PC-3 (cell line): Measurements from ENCODE around the gene PSMA7. TPM values are rescaled to one million over a fixed set of nuclear protein-coding genes. Genes with fewer than 3 reads are reported as not detected.

Source experiments
- ATAC-seq: fragments of 200-7000 bp; cut with Tn5 transposase; 2 replicates; pipeline ENCODE4 v1.9.1; 2020; ENCODE audit warnings: mild to moderate bottlenecking, moderate library complexity
- BruUV-seq: library from RNA; stranded (reverse); fragments of 400-500 nt; replicated peaks from 2 replicates; lab custom pipeline; 2021; lab: Mats Ljungman, UMichigan
- CTCF ChIA-PET: fragments of 300-600 bp; sonication (Branson Sonifier 250); formaldehyde crosslinking; loops from one replicate; lab custom pipeline; 2022; ENCODE audit warnings: antibody characterized with exemption; lab: Charles Lee
- POLR2A ChIA-PET: fragments of 300-600 bp; sonication (Branson Sonifier 250); formaldehyde crosslinking; loops from one replicate; lab custom pipeline; 2022; ENCODE audit warnings: antibody characterized with exemption; ENCODE audit not compliant: unreplicated experiment; lab: Charles Lee
- DNase-seq: peaks from one replicate; pipeline ENCODE4 v3.0.0-alpha.2; 2015
- H2AFZ ChIP-seq: fragments of 300-600 bp; sonication (generic); 2 replicates; pipeline ENCODE4 v1.6.0; 2016; ENCODE audit warnings: antibody characterized with exemption, low read length
- H3F3A ChIP-seq: fragments of 300-600 bp; sonication (generic); one replicate; pipeline ENCODE4 v1.6.0; 2017; ENCODE audit warnings: antibody characterized with exemption, low read length, control low read depth, mild to moderate bottlenecking; ENCODE audit not compliant: unreplicated experiment
- H3K27ac ChIP-seq: fragments of 300-600 bp; sonication (generic); 2 replicates; pipeline ENCODE4 v1.5.1; 2016; ENCODE audit warnings: mild to moderate bottlenecking, low read length
- H3K27me3 ChIP-seq: fragments of 300-600 bp; sonication (generic); 2 replicates; pipeline ENCODE4 v1.6.1; 2016; ENCODE audit warnings: low read length, mixed read lengths
- H3K36me3 ChIP-seq: fragments of 300-600 bp; sonication (generic); 2 replicates; pipeline ENCODE4 v1.6.1; 2016; ENCODE audit warnings: low read depth, mixed run types, low read length, mixed read lengths
- H3K4me1 ChIP-seq: fragments of 300-600 bp; sonication (generic); 2 replicates; pipeline ENCODE4 v1.5.1; 2016; ENCODE audit warnings: low read length; ENCODE audit not compliant: insufficient read depth
- H3K4me2 ChIP-seq: fragments of 300-600 bp; sonication (generic); 2 replicates; pipeline ENCODE4 v1.6.0; 2016; ENCODE audit warnings: low read length
- H3K4me3 ChIP-seq: fragments of 300-600 bp; sonication (generic); 2 replicates; pipeline ENCODE4 v1.5.1; 2016; ENCODE audit warnings: mild to moderate bottlenecking, low read length, mixed read lengths
- H3K79me2 ChIP-seq: fragments of 300-600 bp; sonication (generic); 2 replicates; pipeline ENCODE4 v1.6.1; 2017; ENCODE audit warnings: low read length, mixed read lengths
- H3K9ac ChIP-seq: fragments of 300-600 bp; sonication (generic); 2 replicates; pipeline ENCODE4 v1.6.0; 2016; ENCODE audit warnings: mild to moderate bottlenecking, low read length
- H3K9me2 ChIP-seq: fragments of 300-600 bp; sonication (generic); replicated peaks from 2 replicates; pipeline ENCODE4 v1.6.1; 2016; ENCODE audit warnings: mixed run types, low read length, mixed read lengths
- H3K9me3 ChIP-seq: fragments of 300-600 bp; sonication (generic); 2 replicates; pipeline ENCODE4 v1.6.1; 2016; ENCODE audit warnings: low read length, mixed read lengths
- H4K20me1 ChIP-seq: fragments of 300-600 bp; sonication (generic); 2 replicates; pipeline ENCODE4 v1.6.1; 2016; ENCODE audit warnings: low read length, mixed read lengths
- CTCF ChIP-seq: fragments of 300-600 bp; sonication (generic); conservative IDR thresholded peaks from 2 replicates; pipeline ENCODE4 v1.5.1; 2017; ENCODE audit warnings: antibody characterized with exemption, low read depth, mild to moderate bottlenecking, low read length
- EZH2 ChIP-seq: fragments of 300-600 bp; sonication (generic); IDR thresholded peaks from one replicate; pipeline ENCODE4 v1.6.1; 2017; ENCODE audit warnings: antibody characterized with exemption, mild to moderate bottlenecking, low read length; ENCODE audit not compliant: unreplicated experiment
- EZH2phosphoT487 ChIP-seq: fragments of 300-600 bp; sonication (generic); IDR thresholded peaks from 2 replicates; pipeline ENCODE4 v1.6.1; 2018; ENCODE audit warnings: mild to moderate bottlenecking, antibody characterized with exemption, low read length, borderline replicate concordance
- intact Hi-C: fragments of 100-400 bp; cut with micrococcal nuclease; formaldehyde crosslinking; loops from 2 replicates; pipeline ENCODE4 v1.9.0; 2023
- total RNA-seq: library from RNA; depleted of rRNA; stranded (reverse); fragments of >200 nt; gene quantifications from 2 replicates; pipeline ENCODE4 v1.2.3, GENCODE V29; 2014

PSMA7 gene
- total RNA-seq, 1 experiment from 2014 or later, result 751 TPM

DNA sequence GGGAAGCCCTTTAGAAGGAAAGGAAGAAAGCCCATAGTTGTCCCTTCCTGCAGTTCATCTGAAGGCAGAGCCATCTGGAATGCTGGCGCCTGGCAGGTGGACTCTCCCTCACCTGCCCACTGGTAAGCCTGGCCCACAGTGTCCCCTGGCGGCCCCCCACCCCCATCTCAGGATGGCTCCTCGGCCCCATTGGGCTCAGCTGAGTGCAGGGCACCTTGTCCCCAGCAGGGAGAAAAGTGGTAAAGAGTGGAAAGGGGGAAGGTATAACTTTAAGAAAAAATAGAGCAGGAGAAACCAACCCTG is 13.0 kb upstream of the PSMA7 start:
- Histone ChIP-seq H4K20me1 (peaks cover 30% of the 10 kb centered on the region), H2AFZ (no peak overlapping the region), H3K9me3 (no peaks in the 10 kb centered on the region), H3K9ac (no peak overlapping the region), H3K27ac (no peak overlapping the region), H3F3A (no peaks in the 10 kb centered on the region), H3K4me2 (no peak overlapping the region), H3K27me3 (no peaks in the 10 kb centered on the region), H3K9me2 (no peaks in the 10 kb centered on the region), H3K36me3 (peaks cover 15% of the 10 kb centered on the region), H3K79me2 (peaks cover 78% of the 10 kb centered on the region), H3K4me1 (peaks cover 31% of the 10 kb centered on the region), H3K4me3 (no peak overlapping the region)
- ChIA-PET POLR2A (no interaction called here), CTCF (no interaction called here)
- intact Hi-C loops, result no loop called here
- TF ChIP-seq CTCF, result no peak
- no peak for TF ChIP-seq EZH2
- no peak for TF ChIP-seq EZH2phosphoT487
- ATAC-seq (no peak), DNase-seq (no peak)
- BruUV-seq, result no TSS peak

- intact Hi-C loops, result no loop called here
- H3K27me3 ChIP-seq, result no peaks in the 10 kb centered on the region
- H3K79me2 ChIP-seq, result peaks cover 84% of the 10 kb centered on the region
- POLR2A ChIA-PET, result no interaction called here
- ATAC-seq (peak; percentile 83), DNase-seq (peak; percentile 98)
- no peaks in the 10 kb centered on the region for H3K9me3 ChIP-seq
- no peak overlapping the region for H3K4me3 ChIP-seq
- no peak overlapping the region for H3K9ac ChIP-seq
- H4K20me1 ChIP-seq, result peaks cover 30% of the 10 kb centered on the region
- BruUV-seq, result no TSS peak
- H3K4me2 ChIP-seq, result peak overlapping the region; percentile 40
- CTCF ChIA-PET, result interaction anchor here (0.7 kb wide), 1 partner anchor 34 kb away, joined by 4 read pairs; no protein-coding TSS in a partner anchor
- H3K36me3 ChIP-seq, result peaks cover 15% of the 10 kb centered on the region
- TF ChIP-seq CTCF (no peak; the same call in 1 of the 2 replicates), EZH2phosphoT487 (no peak), EZH2 (no peak)
- no peaks in the 10 kb centered on the region for H3F3A ChIP-seq
- H3K4me1 ChIP-seq, result peaks cover 27% of the 10 kb centered on the region
- H3K27ac ChIP-seq, result peak overlapping the region; percentile 16; the same call in 1 of the 2 replicates
- no peaks in the 10 kb centered on the region for H3K9me2 ChIP-seq
- no peak overlapping the region for H2AFZ ChIP-seq
Measured at GRCh38 chr20:62155428-62156253, 12.4 kb upstream of the PSMA7 start.

DNA sequence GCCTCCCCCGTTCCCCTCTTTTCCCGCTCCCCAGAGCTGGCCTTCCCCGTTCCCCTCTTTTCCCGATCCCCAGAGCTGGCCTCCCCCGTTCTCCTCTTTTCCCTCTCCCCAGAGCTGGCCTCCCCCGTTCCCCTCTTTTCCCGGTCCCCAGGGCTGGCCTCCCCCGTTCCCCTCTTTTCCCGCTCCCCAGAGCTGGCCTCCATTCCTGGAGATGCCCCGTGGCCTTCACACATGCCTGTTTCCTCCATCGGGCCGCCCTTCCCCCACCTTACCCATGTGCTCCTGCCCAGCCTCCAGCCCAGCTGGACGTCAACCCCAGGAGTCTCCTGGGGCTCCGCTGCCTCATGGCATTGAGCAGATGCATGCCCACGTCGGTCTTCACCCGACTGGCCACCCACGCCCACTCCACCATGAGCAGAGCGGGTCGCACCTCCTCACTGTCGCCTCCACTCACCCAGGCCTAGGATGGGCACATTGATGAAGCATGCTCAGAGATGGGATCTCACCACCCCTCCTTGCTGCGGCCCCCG is 8.7 kb upstream of the PSMA7 start:
- Histone ChIP-seq H3K36me3 (peaks cover 15% of the 10 kb centered on the region), H3K27ac (no peak overlapping the region), H3K4me3 (no peak overlapping the region), H3K4me1 (peaks cover 18% of the 10 kb centered on the region), H3K27me3 (no peaks in the 10 kb centered on the region), H3K4me2 (no peak overlapping the region), H3F3A (no peaks in the 10 kb centered on the region), H4K20me1 (peaks cover 53% of the 10 kb centered on the region), H3K9ac (no peak overlapping the region), H2AFZ (no peak overlapping the region), H3K9me2 (no peaks in the 10 kb centered on the region), H3K9me3 (no peaks in the 10 kb centered on the region), H3K79me2 (peaks cover 97% of the 10 kb centered on the region)
- no TSS peak for BruUV-seq
- DNase-seq (no peak), ATAC-seq (no peak)
- intact Hi-C loops, result no loop called here
- TF ChIP-seq EZH2 (no peak), EZH2phosphoT487 (no peak), CTCF (no peak)
- CTCF ChIA-PET, result no interaction called here
- POLR2A ChIA-PET, result no interaction called here
